GM19328 (cell line): ENCODE results near the gene RNF115.
"Not testable (repeated sequence)": the region's sequence is repeated elsewhere in the genome, so short reads cannot be mapped to it uniquely, and the experiment has no call there.

ENCODE experiments used
- ATAC-seq: cut with Tn5 transposase; IDR thresholded peaks from one replicate; pipeline ENCODE4 v1.9.1; 2021; ENCODE audit warnings: mild to moderate bottlenecking, moderate library complexity; ENCODE audit not compliant: unreplicated experiment

Gene RNF115

DNA sequence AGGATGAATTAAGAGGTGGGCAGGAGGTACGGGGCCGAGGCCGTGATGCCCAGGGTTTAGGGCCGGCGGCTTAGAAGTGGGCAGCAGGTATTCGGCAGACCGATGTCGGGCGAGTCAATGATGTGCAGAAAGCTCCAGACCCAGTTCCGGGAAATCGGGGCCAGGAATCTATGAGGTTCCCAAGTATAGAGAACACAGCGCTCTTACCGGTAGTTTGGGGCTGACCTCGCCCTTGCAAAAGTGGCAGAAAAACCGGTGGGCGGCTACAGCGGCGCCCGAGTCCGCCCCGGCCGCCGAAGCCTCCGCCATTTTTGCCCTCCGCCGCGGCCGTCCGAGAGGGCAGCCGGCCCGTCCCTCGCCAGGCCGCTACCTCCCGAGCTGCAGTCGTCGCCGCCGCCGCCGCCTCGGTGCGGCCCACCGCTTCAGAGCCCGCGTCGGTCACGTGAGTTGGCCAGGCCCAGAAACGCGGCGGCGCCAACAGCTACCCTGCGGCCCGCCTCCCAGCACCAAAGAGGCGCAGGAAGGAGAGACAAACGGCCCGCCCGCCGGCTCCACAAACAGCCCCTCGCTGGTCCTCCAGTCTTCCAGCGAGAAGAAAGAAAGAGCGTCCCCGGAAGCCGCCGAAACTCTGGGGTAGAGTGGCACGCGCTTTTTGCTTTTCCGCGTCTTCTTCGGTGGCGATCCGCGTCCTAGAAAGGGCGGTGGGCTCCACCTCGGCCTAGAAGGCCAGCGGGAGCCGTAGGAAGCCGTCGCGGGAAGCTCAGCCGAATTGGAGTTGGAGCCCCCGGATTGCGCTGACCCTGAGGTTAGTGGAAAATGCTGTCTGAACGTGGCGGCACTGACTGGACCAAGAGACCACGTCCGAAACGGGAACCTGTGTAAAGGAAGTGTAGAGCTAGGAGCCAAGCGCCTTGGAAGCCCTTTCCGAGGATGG, at the start of gene RNF115, which contains the start of gene POLR3C:
Gene RNF115, minus strand, starts transcription at position 531 of the 934 bp plus-strand sequence. Its CDS starts 222 bp downstream, at position 309.
Gene POLR3C, plus strand, starts transcription at position 636 of the 934 bp plus-strand sequence. CDS start 1,577 bp downstream, outside the sequence.
- ATAC-seq: peak; percentile 94

DNA sequence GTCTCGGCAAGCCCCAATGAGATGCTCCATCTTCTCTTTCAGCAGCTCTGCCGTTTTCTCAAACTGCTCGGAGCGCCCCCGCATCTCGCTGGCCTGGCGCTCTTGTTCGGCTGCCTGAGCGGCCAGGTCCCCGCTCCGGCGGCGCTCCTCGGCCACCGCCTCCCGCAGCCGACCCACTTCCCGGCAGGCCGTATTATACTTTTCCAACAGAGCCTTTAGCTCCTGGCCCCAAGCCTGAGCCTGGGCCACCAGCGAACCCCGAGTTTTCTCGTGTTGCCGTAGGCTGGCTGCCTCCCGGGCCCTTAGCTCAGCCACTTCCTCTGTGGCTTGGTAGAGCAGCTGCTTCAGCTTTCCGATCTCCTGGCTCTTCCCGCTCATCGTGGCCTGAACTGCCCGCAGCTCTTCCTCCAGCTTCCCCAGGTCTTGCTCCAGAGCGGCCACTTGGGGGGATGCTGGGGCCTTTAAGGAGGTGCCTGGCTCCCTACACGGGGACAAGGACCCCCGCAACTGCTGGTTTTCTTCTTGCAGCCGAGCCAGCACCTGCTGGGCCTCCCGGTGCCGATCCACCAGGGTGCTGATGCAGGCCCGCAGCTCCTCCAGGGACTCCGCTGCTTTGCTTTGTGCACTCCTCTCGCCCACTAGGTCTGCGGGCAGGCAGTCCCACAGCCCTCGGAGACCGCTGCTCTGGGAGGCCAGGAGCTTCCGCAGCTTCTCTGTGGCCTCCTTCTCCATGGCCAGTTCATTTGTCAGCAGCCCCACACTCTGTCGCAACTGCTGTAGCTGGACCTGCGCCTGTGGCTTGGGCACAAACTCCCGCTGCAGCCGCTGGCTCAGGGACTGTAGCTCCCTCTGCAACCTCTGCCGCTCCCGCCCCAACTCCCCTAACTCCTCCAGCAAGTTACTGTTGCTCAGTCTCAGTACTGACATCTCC, 48.4 kb upstream of the RNF115 start:
- ATAC-seq: no peak

- ATAC-seq: no peak
Measured at GRCh38 chr1:145868232-145868631, 44.3 kb upstream of the RNF115 start.

DNA sequence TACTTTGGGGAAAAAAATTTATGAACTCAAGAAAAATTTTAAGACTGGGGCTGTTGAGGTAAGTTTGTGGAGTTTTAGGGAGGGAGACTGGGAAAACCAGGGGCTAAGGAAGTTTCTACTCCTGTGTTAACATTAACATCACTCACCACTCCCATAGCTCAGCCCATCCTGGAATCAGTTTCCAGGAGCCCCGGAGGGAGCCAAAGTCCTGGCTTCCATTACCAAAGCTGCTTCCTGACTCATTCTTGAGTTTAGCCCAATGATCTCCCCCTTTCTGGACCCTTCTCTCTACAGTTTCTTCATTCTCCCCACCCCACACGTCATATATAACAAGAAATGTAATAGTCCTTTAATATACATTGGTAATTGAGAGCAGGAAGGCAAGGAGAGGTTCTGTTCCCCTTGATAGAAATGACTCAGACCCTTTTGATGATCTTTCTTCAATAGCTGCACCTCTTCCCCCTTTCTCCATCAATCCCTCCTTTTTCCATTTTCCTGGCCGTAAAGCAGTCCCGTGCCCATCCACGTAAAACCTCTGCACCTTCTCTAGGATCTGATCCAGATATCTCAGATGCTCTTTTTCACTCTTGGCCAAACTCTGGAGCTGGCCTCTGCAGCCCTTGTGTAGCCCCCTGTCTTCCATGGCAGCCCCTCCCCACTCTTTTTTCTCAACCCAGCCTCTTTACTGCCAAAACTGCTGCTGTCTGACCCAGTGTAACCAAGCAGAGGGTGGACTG, 39.6 kb upstream of the RNF115 start:
- no peak for ATAC-seq

DNA sequence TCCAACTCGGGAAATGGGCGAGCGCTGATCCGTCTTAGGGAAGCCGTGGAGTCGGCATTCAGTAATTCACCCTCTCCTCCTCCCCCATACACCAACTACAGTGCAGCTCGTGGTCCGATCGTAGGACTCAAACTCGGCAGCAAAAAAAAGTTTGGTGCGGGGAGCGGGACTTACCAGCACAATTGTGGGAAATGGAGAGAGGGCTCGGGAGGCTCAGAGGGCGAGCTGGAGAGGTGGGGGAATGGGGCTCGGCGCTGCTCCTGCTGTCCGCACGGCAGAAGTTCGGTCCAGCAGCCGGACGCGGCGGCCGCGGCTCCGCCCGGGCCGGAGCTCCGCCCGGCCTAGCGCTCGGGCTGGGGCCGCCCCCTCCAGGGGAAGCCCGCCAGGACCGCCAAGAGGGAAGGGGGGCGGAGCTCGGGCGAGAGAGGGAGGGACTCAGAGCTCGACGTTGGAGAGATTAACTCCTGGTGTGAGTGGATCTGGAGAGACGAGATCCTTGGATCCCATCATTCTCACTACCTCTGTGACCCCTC, 35.7 kb upstream of the RNF115 start:
- ATAC-seq: peak; percentile 51

- ATAC-seq: peak; percentile 82
Measured at GRCh38 chr1:145858901-145859490, 35.1 kb upstream of the RNF115 start, which contains the start of gene PIAS3. TSS of gene PIAS3 (minus strand) at chr1:145859081. CDS start at chr1:145858990, 91 bp downstream.

- ATAC-seq: peak; percentile 21
Measured at GRCh38 chr1:145858238-145858900, 34.5 kb upstream of the RNF115 start.

- no peak for ATAC-seq
Measured at GRCh38 chr1:145857170-145857569, 33.3 kb upstream of the RNF115 start.

- no peak for ATAC-seq
Measured at GRCh38 chr1:145855426-145855948, 31.6 kb upstream of the RNF115 start.

- no peak for ATAC-seq
Measured at GRCh38 chr1:145849356-145850160, 25.7 kb upstream of the RNF115 start.

DNA sequence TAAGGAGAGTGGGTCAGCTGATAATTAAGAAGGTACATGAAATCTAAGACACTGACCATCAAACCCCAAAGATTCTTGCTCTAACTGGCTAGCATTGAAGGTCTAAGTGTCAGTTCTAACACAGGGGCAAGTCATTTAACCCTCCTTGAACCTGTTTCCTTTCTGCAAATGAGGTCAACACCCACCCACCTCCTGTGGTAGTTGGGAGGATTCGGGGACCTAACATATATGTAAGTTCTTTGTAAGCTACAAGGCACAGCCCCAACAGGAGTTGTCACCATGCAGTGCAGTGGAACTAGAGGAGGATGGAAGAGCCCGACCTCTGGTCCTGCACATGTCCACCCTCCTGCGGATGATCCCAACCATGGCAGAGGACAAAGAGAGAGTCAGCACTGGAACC, 23.9 kb upstream of the RNF115 start:
- ATAC-seq: no peak

DNA sequence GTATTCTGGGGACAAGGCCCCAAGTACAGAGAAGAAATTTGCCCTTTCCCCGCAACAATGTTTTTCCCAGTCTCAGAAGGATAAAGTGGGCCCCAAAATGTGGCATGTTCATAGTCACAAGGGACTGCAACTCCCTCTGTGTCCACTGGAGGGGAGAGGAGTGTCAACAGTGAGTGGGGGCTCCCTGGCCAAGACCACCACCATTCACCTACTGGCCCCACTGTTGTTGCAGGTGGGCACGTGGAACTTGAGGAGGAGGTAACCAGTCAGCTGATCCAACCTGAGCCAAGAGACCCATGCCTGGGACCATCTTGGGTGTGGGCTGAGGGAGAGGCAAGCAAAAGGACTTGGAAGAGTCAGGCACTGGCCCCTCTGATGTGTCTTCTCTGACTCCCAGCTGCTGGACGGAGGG, 22.3 kb upstream of the RNF115 start:
- ATAC-seq: no peak

- peak; percentile 46 for ATAC-seq
Measured at GRCh38 chr1:145845514-145846161, 21.7 kb upstream of the RNF115 start, which contains the start of gene NUDT17. TSS of gene NUDT17 (plus strand) at chr1:145845630. CDS start at chr1:145845641, 11 bp downstream.

GRCh38 chr1:145845144-145845513, 21.2 kb upstream of the RNF115 start:
- peak; percentile 60 for ATAC-seq

DNA sequence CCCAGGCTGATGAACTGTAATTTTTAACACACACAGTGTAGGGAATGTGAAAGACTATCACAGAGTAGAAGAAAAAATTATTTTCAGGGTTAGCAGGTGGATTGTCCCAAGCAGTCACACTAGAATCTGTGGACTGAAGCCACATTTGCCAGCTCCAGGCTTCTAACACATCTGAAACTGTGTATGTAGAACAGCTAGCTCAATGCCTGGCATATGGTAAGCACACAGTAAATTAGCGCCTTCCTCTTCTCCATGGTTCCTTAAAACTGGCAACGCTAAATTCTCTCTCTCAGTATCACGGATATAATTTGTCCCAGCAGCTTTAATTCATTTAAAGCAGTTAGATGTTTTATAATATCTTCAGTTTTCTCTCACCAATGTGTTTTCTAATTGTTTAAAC, 19.1 kb upstream of the RNF115 start:
- no peak for ATAC-seq

DNA sequence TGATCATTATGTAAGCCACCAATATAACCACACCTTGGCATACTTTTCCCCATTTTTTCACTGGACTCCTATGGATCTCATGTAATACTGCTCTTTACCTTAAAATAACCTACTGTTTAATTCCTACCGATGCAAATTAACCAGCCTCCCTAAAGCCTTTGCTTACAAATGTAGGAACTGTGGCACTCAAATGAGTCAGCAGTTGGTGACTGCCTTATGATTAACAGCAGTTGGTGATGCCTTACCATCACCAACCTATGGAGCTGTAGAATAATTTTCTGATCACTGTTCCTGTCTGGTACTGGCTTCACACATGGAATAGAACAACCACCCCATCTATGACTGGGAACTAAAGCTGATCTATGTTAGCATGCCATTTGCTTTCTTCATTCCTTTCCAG, 13.8 kb upstream of the RNF115 start:
- no peak for ATAC-seq

DNA sequence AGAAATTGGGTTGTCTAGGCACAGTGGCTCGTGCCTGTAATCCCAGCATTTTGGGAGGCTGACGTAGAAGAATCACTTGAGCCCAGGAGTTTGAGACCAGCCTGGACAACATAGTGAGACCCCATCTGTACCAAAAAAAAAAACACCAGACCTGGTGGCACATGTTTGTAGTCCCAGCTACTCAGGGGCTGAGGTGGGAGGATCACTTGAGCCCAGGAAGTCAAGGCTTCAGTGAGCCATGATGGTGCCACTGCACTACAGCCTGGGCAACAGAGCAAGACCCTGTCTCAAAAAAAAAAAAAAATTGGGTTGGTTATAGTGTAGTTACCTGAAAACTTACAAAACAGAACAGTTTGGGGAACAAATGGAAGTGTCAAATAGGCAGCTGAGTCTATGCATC, 6.9 kb upstream of the RNF115 start:
- ATAC-seq: not testable (repeated sequence)
